ENCODE results near the gene SLC39A6. TPM values are rescaled to one million over a fixed set of nuclear protein-coding genes. Genes with fewer than 3 reads are reported as not detected.

Gene SLC39A6
- total and polyA plus RNA-seq, 2 experiments from 2014 or later: 48.3 to 59.6 TPM

- no peak for TF ChIP-seq EZH2phosphoT487 (IDR thresholded peaks at IDR 0.05; ENCODE audit: low read depth, severe bottlenecking, unreplicated experiment)
- no peak for TF ChIP-seq CTCF (IDR thresholded peaks at IDR 0.05; ENCODE audit: poor library complexity)
- no peak for TF ChIP-seq EZH2 (IDR thresholded peaks at IDR 0.05; ENCODE audit: borderline replicate concordance)
- no peaks in the 10 kb centered on the region for H4K20me1 ChIP-seq (ENCODE audit: insufficient read depth, poor library complexity, severe bottlenecking)
- 48% methylated on average over 2 of the region's 2 CpGs for WGBS (ENCODE audit: low lambda C conversion rate, missing lambda C conversion rate)
- no peak overlapping the region for H3K4me3 ChIP-seq
- H3K27ac ChIP-seq: no peak overlapping the region
- H3K9me2 ChIP-seq (replicated peaks; ENCODE audit: insufficient read depth): no peaks in the 10 kb centered on the region
- no peaks in the 10 kb centered on the region for H3K27me3 ChIP-seq
- H3K79me2 ChIP-seq: no peaks in the 10 kb centered on the region
- no peaks in the 10 kb centered on the region for H3K4me1 ChIP-seq (ENCODE audit: insufficient read depth)
- no peak overlapping the region for H3K4me2 ChIP-seq
- no peaks in the 10 kb centered on the region for H3K9me3 ChIP-seq (ENCODE audit: low read depth)
- DNase-seq (ENCODE audit: low spot score): no peak
- no peak overlapping the region for H2AFZ ChIP-seq
- H3K36me3 ChIP-seq (replicated peaks; ENCODE audit: insufficient read depth, low read depth): no peaks in the 10 kb centered on the region
Measured at GRCh38 chr18:36108196-36108595, 20.9 kb downstream of the SLC39A6 start.

- Histone ChIP-seq H3K4me2 (no peak overlapping the region), H3K4me1 (ENCODE audit: insufficient read depth) (no peaks in the 10 kb centered on the region), H3K79me2 (no peaks in the 10 kb centered on the region), H3K9me3 (ENCODE audit: low read depth) (no peaks in the 10 kb centered on the region), H3K27ac (no peak overlapping the region), H3K4me3 (no peak overlapping the region), H2AFZ (no peak overlapping the region), H3K9me2 (replicated peaks; ENCODE audit: insufficient read depth) (no peaks in the 10 kb centered on the region), H4K20me1 (ENCODE audit: insufficient read depth, poor library complexity, severe bottlenecking) (no peaks in the 10 kb centered on the region), H3K27me3 (no peaks in the 10 kb centered on the region), H3K36me3 (replicated peaks; ENCODE audit: insufficient read depth, low read depth) (no peaks in the 10 kb centered on the region)
- no peak for DNase-seq (ENCODE audit: low spot score)
- no peak for TF ChIP-seq EZH2 (IDR thresholded peaks at IDR 0.05; ENCODE audit: borderline replicate concordance)
Measured at GRCh38 chr18:36107477-36107876, 21.7 kb downstream of the SLC39A6 start.

DNA sequence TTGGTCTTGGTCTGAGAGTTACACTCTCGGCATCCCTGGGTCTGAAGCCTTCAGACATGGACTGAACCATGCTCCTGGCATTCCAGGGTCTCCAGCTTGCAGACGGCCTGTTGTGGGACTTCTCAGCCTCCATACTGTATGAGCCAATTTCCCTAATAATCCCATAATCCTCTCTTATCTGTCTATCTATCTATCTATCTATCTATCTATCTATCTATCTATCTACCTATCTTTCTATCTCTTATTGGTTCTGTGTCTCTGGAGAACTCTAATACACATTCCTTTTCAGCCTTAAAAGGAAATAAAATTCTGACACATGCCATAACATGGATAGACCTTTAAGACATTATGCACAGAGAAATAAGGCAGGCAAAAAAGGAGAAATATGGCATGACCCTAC is 24.4 kb downstream of the SLC39A6 start:
- no peak overlapping the region for H3K27ac ChIP-seq
- no peak overlapping the region for H3K4me2 ChIP-seq
- no peaks in the 10 kb centered on the region for H3K36me3 ChIP-seq (replicated peaks; ENCODE audit: insufficient read depth, low read depth)
- no peaks in the 10 kb centered on the region for H3K9me3 ChIP-seq (ENCODE audit: low read depth)
- H3K4me3 ChIP-seq: no peak overlapping the region
- 79% methylated on average over 2 of the region's 2 CpGs for WGBS (ENCODE audit: low lambda C conversion rate, missing lambda C conversion rate)
- DNase-seq (ENCODE audit: low spot score): no peak
- H3K27me3 ChIP-seq: no peaks in the 10 kb centered on the region
- no peak overlapping the region for H2AFZ ChIP-seq
- H4K20me1 ChIP-seq (ENCODE audit: insufficient read depth, poor library complexity, severe bottlenecking): no peaks in the 10 kb centered on the region
- no peaks in the 10 kb centered on the region for H3K9me2 ChIP-seq (replicated peaks; ENCODE audit: insufficient read depth)
- no peaks in the 10 kb centered on the region for H3K4me1 ChIP-seq (ENCODE audit: insufficient read depth)
- H3K79me2 ChIP-seq: no peaks in the 10 kb centered on the region
- TF ChIP-seq CTCF (IDR thresholded peaks at IDR 0.05; ENCODE audit: poor library complexity): no peak
- TF ChIP-seq EZH2phosphoT487 (IDR thresholded peaks at IDR 0.05; ENCODE audit: low read depth, severe bottlenecking, unreplicated experiment): no peak
- no peak for TF ChIP-seq EZH2 (IDR thresholded peaks at IDR 0.05; ENCODE audit: borderline replicate concordance)

DNA sequence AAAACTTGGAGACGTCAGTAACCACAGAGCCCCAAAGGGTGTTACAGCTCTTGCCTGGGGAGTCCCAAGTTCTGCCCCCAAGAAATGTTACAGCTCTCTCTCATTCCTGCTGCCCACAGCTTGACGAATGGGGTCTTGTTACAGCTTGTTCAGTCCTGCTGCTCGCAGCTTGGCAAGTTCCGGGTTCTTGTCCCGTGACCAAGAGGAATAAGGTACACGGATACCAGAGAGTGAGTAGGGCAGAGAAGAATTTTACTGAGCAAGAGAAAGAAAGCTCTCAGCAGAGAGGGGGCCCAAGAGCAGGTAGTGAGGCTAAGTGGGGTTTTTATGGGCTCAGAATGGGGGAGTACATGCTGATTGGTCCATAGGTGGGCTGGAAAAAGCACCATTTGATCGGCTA is 27.2 kb downstream of the SLC39A6 start:
- no peaks in the 10 kb centered on the region for H3K27me3 ChIP-seq
- no peak overlapping the region for H3K27ac ChIP-seq
- H3K79me2 ChIP-seq: no peaks in the 10 kb centered on the region
- no peaks in the 10 kb centered on the region for H3K4me1 ChIP-seq (ENCODE audit: insufficient read depth)
- no peaks in the 10 kb centered on the region for H4K20me1 ChIP-seq (ENCODE audit: insufficient read depth, poor library complexity, severe bottlenecking)
- H3K9me2 ChIP-seq (replicated peaks; ENCODE audit: insufficient read depth): no peaks in the 10 kb centered on the region
- no peaks in the 10 kb centered on the region for H3K9me3 ChIP-seq (ENCODE audit: low read depth)
- no peak overlapping the region for H2AFZ ChIP-seq
- no peak overlapping the region for H3K4me2 ChIP-seq
- H3K4me3 ChIP-seq: no peak overlapping the region
- DNase-seq (ENCODE audit: low spot score): no peak
- 89% methylated on average over 7 of the region's 7 CpGs for WGBS (ENCODE audit: low lambda C conversion rate, missing lambda C conversion rate)
- H3K36me3 ChIP-seq (replicated peaks; ENCODE audit: insufficient read depth, low read depth): no peaks in the 10 kb centered on the region
- TF ChIP-seq EZH2 (IDR thresholded peaks at IDR 0.05; ENCODE audit: borderline replicate concordance) (no peak), CTCF (IDR thresholded peaks at IDR 0.05; ENCODE audit: poor library complexity) (no peak), EZH2phosphoT487 (IDR thresholded peaks at IDR 0.05; ENCODE audit: low read depth, severe bottlenecking, unreplicated experiment) (no peak)
